DND-41 (cell line): ENCODE measurements around the gene MTX1.

ENCODE experiments used
- EZH2 ChIP-seq: IDR thresholded peaks from 3 replicates; pipeline ENCODE4 v1.6.1; 2012; ENCODE audit warnings: borderline replicate concordance, low read depth, mild to moderate bottlenecking, moderate library complexity, low read length, inconsistent platforms; ENCODE audit not compliant: severe bottlenecking
- TF ChIP-seq, protein P1 (sequence below): IDR thresholded peaks from 2 replicates; pipeline ENCODE4 v1.5.1; 2012; ENCODE audit warnings: borderline replicate concordance, low read length, moderate library complexity, mild to moderate bottlenecking; ENCODE audit not compliant: poor library complexity, severe bottlenecking; ENCODE audit errors: extremely low read depth

DNA sequence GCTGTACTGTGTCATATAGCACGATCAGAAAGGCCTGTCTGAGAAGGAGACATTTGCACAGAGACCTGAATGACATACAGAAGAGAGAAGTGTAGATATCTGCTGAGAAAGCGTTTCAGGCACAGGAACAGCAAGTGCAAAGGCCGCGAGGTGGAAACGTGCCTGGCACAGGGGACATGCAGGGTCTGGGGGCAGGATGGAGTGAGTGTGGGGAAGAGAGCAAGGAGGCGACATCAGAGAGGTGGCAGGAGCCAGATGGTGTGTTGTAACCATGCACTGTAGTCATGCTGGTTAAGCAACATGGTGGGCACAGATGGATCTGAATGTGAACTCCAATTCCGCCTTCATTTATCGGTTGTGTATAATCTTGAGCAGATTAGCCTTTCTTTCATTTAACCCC is 48.4 kb upstream of the MTX1 start:
- TF ChIP-seq, protein P1, sequence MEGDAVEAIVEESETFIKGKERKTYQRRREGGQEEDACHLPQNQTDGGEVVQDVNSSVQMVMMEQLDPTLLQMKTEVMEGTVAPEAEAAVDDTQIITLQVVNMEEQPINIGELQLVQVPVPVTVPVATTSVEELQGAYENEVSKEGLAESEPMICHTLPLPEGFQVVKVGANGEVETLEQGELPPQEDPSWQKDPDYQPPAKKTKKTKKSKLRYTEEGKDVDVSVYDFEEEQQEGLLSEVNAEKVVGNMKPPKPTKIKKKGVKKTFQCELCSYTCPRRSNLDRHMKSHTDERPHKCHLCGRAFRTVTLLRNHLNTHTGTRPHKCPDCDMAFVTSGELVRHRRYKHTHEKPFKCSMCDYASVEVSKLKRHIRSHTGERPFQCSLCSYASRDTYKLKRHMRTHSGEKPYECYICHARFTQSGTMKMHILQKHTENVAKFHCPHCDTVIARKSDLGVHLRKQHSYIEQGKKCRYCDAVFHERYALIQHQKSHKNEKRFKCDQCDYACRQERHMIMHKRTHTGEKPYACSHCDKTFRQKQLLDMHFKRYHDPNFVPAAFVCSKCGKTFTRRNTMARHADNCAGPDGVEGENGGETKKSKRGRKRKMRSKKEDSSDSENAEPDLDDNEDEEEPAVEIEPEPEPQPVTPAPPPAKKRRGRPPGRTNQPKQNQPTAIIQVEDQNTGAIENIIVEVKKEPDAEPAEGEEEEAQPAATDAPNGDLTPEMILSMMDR = no peak
- TF ChIP-seq EZH2 = no peak
